SKM-1 treated with dmso at 0.1 percent for 144 hours (cell line): ENCODE results near the gene IRAK3.
"Not testable (repeated sequence)": the region's sequence is repeated elsewhere in the genome, so short reads cannot be mapped to it uniquely, and the experiment has no call there.

Experiments
- DNase-seq: peaks from one replicate; lab custom pipeline; 2025; ENCODE audit not compliant: unreplicated experiment; lab: John Stamatoyannopoulos, UW

The IRAK3 gene

DNA sequence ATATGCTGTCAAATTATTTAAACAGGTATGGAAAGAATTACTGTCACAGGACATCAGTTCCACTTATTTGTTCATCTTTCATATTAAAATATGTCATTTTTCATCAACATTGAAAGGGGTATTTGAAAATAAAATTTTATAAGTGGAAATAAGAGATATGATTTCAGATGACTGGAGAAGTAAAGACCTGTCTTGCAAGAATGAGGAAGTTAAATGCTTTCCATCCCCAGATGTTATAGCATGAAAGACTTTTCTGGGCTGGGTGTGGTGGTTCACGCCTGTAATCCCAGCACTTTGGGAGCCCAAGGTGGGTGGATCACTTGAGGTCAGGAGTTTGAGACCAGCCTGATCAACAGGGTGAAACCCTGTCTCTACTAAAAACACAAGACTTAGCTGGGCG lies 22.6 kb downstream of the IRAK3 start:
- DNase-seq: not testable (repeated sequence)

- not testable (repeated sequence) for DNase-seq
Observed at GRCh38 chr12:66213011-66213410, 24.0 kb downstream of the IRAK3 start.

DNA sequence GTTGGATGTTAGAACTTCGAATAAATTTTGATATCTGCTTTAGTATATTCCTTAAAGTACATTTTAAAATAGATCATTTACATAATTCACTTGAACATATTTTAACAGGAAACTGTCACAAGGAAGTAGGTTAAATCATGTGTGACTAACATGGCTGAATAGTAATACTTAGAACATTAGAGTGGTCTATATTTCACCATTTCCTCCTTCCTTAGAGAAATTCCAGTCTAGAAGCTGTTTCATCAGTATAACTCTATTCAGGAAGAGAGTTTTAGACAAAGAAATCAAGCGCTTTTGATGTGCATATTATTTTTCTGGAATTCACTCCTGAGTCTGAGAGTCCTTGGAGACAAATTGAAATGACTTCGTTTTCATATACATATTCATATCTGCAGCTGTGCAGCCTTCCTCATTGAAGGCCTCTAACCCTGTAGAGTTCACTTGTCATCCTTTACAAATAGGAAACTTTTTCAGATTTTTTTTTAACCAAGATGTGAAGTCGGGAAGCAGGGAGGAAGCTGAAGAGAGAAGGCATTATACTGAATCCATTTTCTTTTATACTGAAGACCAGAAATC lies 28.4 kb downstream of the IRAK3 start:
- DNase-seq: no peak

DNA sequence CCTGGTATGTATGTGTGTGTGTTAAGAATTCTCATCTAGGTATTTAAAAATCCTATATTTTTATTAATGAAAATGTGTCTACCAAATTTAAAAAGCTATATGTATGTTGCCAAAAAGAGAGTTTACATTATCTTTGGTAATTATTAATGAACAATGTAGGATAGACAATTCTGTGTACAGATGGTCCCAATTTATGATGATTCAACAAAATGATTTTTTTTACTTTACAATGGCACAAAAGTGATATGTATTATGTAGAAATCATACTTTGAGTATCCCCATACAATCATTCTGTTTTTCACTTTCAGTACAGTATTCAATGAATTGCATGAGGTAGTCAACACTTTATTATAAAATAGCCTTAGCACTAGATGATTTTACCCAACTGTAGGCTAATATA lies 39.4 kb downstream of the IRAK3 start:
- no peak for DNase-seq

- DNase-seq: no peak
Observed at GRCh38 chr12:66232263-66232662, 43.2 kb downstream of the IRAK3 start.

GRCh38 chr12:66234037-66234693 lies 45.2 kb downstream of the IRAK3 start:
- DNase-seq: not testable (repeated sequence)

DNA sequence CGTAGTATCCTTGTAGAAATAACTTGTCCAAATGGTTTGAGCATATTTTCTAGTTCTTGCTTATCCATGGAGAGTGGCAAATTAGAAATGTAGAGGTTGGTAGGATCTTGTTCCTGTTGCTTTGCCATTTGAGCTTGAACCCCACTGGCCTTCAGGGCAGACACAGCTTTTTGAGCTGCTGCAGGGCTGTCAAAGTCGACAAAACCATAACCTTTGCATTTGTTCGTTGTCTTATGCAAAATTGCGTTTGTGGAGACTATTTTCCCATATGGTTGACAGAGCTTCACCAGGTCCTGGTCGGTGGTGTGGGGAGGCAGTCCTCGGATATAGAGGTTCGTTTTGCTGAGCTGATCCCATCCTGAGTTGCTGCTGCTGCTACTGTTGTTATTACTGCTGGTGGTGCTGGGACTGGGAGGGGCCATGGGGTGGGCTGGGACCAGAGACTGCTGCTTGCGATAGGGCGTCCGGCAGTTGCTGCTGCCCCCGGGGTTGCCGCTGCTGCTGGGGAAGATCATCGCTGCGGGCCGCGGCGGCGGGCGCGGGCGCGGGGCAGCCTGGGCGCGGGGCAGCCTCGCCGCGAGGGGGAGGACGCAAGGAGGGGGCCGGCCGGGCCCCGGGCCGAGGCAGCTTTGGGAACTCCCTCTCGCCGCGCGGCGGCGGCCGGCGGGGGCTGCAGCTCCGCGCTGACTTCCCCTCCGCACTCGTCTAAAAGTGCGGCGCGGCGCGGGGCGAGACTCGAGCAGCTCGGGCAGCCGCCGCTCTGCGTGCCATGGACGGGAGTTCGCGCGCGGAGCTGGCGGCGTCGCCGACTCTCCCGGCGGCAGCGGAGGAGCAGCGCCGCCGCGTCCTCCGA lies 46.0 kb downstream of the IRAK3 start:
- DNase-seq: not testable (repeated sequence)

GRCh38 chr12:66235626-66236281 lies 46.7 kb downstream of the IRAK3 start:
- DNase-seq: no peak

- not testable (repeated sequence) for DNase-seq
Observed at GRCh38 chr12:66236282-66236675, 47.3 kb downstream of the IRAK3 start.

GRCh38 chr12:66236969-66237368 lies 48.0 kb downstream of the IRAK3 start:
- DNase-seq: peak; percentile 4

DNA sequence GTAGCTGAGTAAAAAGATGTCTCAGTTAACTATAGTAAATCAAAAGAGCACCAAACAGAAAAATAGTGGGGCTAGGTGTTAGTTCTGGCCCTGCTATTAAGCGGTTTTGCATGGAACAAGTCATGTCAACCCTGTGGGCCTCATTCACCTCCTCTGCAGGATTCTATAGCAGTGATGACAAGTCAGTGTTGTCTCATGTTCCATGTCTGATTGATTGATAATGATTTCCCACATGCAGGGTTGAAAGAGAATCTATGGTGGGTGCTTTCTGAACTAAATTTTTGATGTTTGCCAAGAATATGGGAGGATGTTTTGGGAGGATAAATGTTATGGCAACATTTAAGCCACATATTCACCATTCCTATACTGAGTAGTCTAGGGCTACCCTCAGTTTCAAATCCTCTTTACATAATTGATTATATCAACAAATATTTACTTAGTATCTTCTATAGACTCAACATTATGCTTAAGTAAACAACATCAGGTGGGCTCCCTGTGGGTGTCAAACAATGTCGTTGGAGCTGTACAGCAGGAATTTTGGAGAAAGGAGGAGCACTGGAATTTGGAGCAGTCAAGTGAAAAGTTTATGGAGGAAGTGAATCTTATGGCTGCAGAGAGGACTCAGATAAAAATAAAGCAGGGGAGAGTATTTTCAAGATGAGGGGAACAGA lies 48.6 kb downstream of the IRAK3 start:
- no peak for DNase-seq

DNA sequence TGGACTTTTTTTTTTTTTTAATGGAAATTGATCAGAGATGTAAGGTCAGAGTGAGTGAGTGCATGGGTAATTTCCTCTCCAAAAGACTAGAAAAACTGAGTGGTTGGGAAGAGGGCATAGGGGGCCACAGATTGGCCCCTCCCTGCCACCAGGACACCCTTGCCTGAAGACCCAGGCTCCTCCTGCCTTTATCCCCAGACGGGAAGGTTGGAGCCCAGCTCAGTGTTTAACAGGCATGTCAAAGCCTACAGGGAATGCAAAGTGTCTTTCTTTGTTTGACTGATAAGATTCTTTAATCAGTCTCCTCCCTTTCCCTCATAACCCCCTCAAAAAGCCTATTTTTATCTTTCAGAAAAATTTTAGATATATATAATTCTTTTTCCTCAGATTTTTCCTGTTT lies 50.3 kb downstream of the IRAK3 start:
- DNase-seq: no peak

DNA sequence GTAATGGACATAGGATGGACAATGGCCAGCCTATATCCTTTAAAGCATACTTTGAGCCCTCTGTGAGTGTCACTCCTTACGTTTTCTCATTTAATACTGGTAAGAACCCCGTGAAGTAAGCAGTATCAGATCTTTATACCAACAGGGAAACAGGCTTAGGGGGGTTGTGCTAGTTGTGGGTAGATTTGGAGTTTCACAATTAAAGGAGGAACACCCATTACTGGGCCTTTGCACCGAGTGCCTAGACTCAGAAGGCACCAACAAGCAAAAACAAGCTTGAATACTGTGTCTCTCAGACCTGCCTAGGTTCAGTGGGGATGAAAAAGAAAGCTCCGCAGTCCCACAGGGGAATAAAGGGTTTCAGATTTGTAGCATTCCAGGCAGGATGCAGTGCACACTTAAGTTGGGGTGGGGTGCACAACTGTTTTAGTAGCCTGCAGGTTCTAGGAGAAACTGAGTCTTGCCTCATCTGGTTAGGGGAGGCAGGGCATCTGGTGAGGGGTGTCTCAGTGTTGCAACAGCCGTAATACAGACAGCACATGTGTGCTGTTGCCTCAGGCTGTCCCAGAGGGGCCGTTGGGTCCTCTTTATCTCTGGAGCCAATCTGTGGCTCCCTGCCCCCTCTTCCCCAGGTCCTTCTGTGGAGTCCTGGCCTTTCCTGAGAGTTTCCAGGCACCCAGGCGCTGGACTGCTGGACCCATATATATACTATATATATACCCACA lies 51.2 kb downstream of the IRAK3 start:
- DNase-seq: peak; percentile 33

DNA sequence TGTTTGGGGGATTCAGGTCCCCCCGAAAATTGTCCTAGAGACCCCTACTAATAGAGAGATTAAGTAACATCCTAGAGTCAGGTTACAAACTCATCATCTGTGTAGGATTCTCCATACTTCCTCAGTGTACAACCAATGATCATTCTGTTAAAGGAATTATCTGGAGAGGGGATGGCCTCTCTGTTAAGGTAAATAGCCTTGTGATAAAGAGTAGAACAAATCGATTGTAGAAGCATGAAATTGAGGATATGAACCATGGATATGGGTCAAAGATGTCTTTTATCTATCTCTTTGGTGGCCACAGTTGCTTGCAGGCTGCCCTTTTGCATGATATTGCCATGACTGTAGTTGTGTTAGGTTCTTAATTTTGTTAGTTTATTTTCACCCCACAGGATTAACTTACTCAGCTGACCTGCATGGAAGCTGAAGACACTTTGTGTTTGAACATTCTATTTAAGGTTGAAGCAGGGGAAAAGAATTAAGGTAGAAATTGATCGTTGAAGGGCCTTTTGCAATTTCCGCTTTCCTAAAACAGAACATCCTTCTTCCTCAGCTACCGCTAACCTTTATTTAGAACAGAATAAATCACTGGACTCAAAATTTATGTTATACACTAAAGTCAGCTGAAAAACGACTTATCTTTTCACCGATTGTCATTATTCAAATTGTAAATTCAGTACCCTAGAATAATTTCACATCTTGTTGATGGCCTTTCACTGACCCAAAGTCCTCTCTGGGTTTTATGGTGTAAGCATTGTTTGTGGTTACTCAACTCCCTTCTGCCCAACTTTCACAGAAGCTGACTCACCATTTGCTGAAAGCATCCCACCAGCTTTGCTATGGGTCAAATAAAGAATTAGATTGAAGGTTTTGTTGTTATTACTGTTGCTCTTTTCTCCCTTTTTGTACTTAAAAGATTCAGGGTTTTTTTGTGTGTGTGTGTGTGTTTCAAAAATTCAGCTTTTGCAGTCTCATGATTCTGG lies 52.3 kb downstream of the IRAK3 start:
- DNase-seq: peak; percentile 65

GRCh38 chr12:66242311-66242710 lies 53.3 kb downstream of the IRAK3 start:
- DNase-seq: no peak

DNA sequence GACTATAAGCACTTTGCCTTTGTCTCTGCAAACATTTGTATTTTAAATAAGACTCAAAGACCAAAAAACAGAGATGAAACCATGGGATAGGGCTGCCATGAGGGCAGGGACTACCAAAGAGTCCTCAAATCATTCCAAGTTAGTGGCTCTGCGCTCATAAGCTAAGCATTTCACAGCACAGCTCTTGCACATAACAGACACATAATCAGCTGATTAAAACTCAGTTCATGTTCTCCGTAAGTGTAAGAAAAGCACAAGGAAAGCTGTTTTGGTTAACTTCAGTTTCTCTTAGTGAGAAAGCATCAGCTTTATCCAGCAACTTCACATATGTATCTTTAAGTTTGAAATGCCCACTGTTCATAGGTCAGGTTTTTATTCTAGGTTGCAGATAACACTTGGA lies 54.9 kb downstream of the IRAK3 start:
- no peak for DNase-seq

DNA sequence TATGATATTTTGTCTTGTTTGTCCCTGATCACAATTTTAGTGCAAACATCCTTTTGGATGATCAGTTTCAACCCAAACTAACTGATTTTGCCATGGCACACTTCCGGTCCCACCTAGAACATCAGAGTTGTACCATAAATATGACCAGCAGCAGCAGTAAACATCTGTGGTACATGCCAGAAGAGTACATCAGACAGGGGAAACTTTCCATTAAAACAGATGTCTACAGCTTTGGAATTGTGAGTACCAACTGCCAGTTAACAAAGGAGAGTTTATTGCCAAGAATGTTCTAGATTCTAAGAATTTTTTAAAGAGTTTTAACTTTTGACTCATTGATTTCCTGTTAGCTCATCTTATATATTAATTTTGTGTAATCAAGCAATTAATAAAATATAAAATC lies 55.4 kb downstream of the IRAK3 start:
- no peak for DNase-seq

DNA sequence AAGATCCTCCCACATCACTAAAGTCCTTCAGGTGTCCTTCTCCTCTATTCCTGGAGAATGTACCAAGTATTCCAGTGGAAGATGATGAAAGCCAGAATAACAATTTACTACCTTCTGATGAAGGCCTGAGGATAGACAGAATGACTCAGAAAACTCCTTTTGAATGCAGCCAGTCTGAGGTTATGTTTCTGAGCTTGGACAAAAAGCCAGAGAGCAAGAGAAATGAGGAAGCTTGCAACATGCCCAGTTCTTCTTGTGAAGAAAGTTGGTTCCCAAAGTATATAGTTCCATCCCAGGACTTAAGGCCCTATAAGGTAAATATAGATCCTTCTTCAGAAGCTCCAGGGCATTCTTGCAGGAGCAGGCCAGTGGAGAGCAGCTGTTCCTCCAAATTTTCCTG lies 58.7 kb downstream of the IRAK3 start:
- peak; percentile 37 for DNase-seq

DNA sequence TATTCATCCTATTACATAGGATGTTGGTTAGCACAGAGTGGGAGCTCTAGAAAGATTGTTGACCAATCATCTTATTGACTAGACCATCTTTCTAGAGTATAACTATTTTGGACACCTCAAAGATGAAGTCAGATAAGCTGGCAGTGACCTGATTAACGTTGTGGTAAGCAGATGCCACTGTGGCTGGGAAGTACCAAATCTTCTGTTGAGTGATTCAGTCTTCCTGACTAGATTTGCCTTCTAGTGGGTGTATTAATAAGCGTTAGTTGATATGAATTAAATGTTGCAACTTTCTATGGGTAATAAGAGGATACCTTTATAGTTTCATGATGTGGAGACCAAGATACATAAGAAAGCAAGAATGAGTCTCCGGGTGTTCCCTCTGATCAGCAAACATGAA lies 62.0 kb downstream of the IRAK3 start:
- DNase-seq: no peak
